ENCODE results near the gene ZFR2.

ZFR2 gene

GRCh38 chr19:3810708-3811355 lies 58.0 kb downstream of the ZFR2 start:
- DNase-seq = no peak

GRCh38 chr19:3809881-3810707 lies 58.7 kb downstream of the ZFR2 start:
- DNase-seq = no peak

GRCh38 chr19:3808420-3809143 lies 60.3 kb downstream of the ZFR2 start:
- DNase-seq = no peak

GRCh38 chr19:3807574-3808354 lies 61.1 kb downstream of the ZFR2 start:
- no peak for DNase-seq

- DNase-seq = no peak
Observed at GRCh38 chr19:3807131-3807480, 61.7 kb downstream of the ZFR2 start.

- no peak for DNase-seq
Observed at GRCh38 chr19:3805859-3806258, 63.0 kb downstream of the ZFR2 start.

- no peak for DNase-seq
Observed at GRCh38 chr19:3804429-3804828, 64.4 kb downstream of the ZFR2 start.

GRCh38 chr19:3803986-3804385 lies 64.9 kb downstream of the ZFR2 start:
- DNase-seq = no peak

- no peak for DNase-seq
Observed at GRCh38 chr19:3803114-3803888, 65.5 kb downstream of the ZFR2 start.

- DNase-seq = peak; percentile 71
Observed at GRCh38 chr19:3801412-3802096, 67.3 kb downstream of the ZFR2 start.

GRCh38 chr19:3800996-3801395 lies 67.8 kb downstream of the ZFR2 start:
- DNase-seq = no peak

GRCh38 chr19:3798137-3798536 lies 70.7 kb downstream of the ZFR2 start:
- DNase-seq = no peak

- no peak for DNase-seq
Observed at GRCh38 chr19:3796358-3796757, 72.5 kb downstream of the ZFR2 start.

- no peak for DNase-seq
Observed at GRCh38 chr19:3793799-3794198, 75.0 kb downstream of the ZFR2 start.

- DNase-seq = no peak
Observed at GRCh38 chr19:3792114-3792513, 76.7 kb downstream of the ZFR2 start.

- DNase-seq = no peak
Observed at GRCh38 chr19:3790941-3791340, 77.9 kb downstream of the ZFR2 start.

- DNase-seq = no peak
Observed at GRCh38 chr19:3790209-3790734, 78.6 kb downstream of the ZFR2 start.

GRCh38 chr19:3788996-3789778 lies 79.7 kb downstream of the ZFR2 start:
- no peak for DNase-seq

- no peak for DNase-seq
Observed at GRCh38 chr19:3785938-3786824, 82.7 kb downstream of the ZFR2 start, which contains the start of gene MATK. Gene MATK, minus strand, starts transcription at chr19:3786381. Its CDS starts 1,246 bp downstream, at chr19:3785135.
